ENCODE data around the gene WDR46. TPM values are rescaled to one million over a fixed set of nuclear protein-coding genes. Genes with fewer than 3 reads are reported as not detected.

WDR46 gene
- polyA plus RNA-seq, 1 donor from 2014 or later: 62.5 TPM

GRCh38 chr6:33250731-33251130, 38.3 kb downstream of the WDR46 start:
- no peak overlapping the region for H3K4me2 ChIP-seq (ENCODE audit: low read length)
- no peaks in the 10 kb centered on the region for H3K79me2 ChIP-seq (replicated peaks; ENCODE audit: insufficient read depth, low read length)
- H4K20me1 ChIP-seq (ENCODE audit: insufficient read depth): no peaks in the 10 kb centered on the region
- H3K27ac ChIP-seq (ENCODE audit: low read length): no peak overlapping the region
- no peaks in the 10 kb centered on the region for H3K27me3 ChIP-seq (ENCODE audit: insufficient read depth, low read depth, low read length)
- H3F3A ChIP-seq (ENCODE audit: insufficient read depth, low read length, poor library complexity, severe bottlenecking): peaks cover 5% of the 10 kb centered on the region
- H3K9me3 ChIP-seq (ENCODE audit: low read length): no peaks in the 10 kb centered on the region
- no peak overlapping the region for H3K4me3 ChIP-seq (ENCODE audit: low read length)
- H3K9ac ChIP-seq (ENCODE audit: low read length): no peak overlapping the region
- no peaks in the 10 kb centered on the region for H3K9me2 ChIP-seq (ENCODE audit: insufficient read depth, low read length)
- no peak overlapping the region for H2AFZ ChIP-seq (ENCODE audit: low read depth, low read length)
- H3K36me3 ChIP-seq (ENCODE audit: insufficient read depth, low read length): no peaks in the 10 kb centered on the region
- TF ChIP-seq RAD21 (conservative IDR thresholded peaks at IDR 0.05): no peak
- TF ChIP-seq POLR2AphosphoS5 (IDR thresholded peaks at IDR 0.05): no peak
- no peak for TF ChIP-seq SMC3 (conservative IDR thresholded peaks at IDR 0.05; ENCODE audit: poor library complexity)
- no peak for TF ChIP-seq EP300 (conservative IDR thresholded peaks at IDR 0.05; ENCODE audit: poor library complexity, severe bottlenecking)
- no peak for TF ChIP-seq EZH2 (IDR thresholded peaks at IDR 0.05; ENCODE audit: borderline replicate concordance, insufficient read depth, low read length, poor library complexity, severe bottlenecking)
- no peak for TF ChIP-seq CTCF (IDR thresholded peaks at IDR 0.05; ENCODE audit: poor library complexity, severe bottlenecking)

- Histone ChIP-seq H3K9me2 (ENCODE audit: insufficient read depth, low read length) (no peaks in the 10 kb centered on the region), H4K20me1 (ENCODE audit: insufficient read depth) (no peaks in the 10 kb centered on the region), H3K4me3 (ENCODE audit: low read length) (peak overlapping the region; percentile 72), H3K79me2 (replicated peaks; ENCODE audit: insufficient read depth, low read length) (no peaks in the 10 kb centered on the region), H3K9me3 (ENCODE audit: low read length) (no peaks in the 10 kb centered on the region), H3K27me3 (ENCODE audit: insufficient read depth, low read depth, low read length) (no peaks in the 10 kb centered on the region), H3K36me3 (ENCODE audit: insufficient read depth, low read length) (no peaks in the 10 kb centered on the region), H3K4me2 (ENCODE audit: low read length) (peak overlapping the region; percentile 49), H3K9ac (ENCODE audit: low read length) (peak overlapping the region; percentile 73), H3K27ac (ENCODE audit: low read length) (peak overlapping the region; percentile 76), H3F3A (ENCODE audit: insufficient read depth, low read length, poor library complexity, severe bottlenecking) (peaks cover 5% of the 10 kb centered on the region), H2AFZ (ENCODE audit: low read depth, low read length) (peak overlapping the region; percentile 76)
- TF ChIP-seq TAF1 (IDR thresholded peaks at IDR 0.05; ENCODE audit: low read depth): peak; percentile 10
- no peak for TF ChIP-seq EP300 (conservative IDR thresholded peaks at IDR 0.05; ENCODE audit: poor library complexity, severe bottlenecking)
These were observed 39.1 kb downstream of the WDR46 start for GRCh38 chr6:33249732-33250630.

GRCh38 chr6:33248932-33249731, 39.9 kb downstream of the WDR46 start:
- Histone ChIP-seq H3K27me3 (ENCODE audit: insufficient read depth, low read depth, low read length) (no peaks in the 10 kb centered on the region), H3K4me2 (ENCODE audit: low read length) (peak overlapping the region; percentile 98), H3K36me3 (ENCODE audit: insufficient read depth, low read length) (no peaks in the 10 kb centered on the region), H3F3A (ENCODE audit: insufficient read depth, low read length, poor library complexity, severe bottlenecking) (peaks cover 5% of the 10 kb centered on the region), H3K4me3 (ENCODE audit: low read length) (peak overlapping the region; percentile 72), H4K20me1 (ENCODE audit: insufficient read depth) (no peaks in the 10 kb centered on the region), H3K9ac (ENCODE audit: low read length) (peak overlapping the region; percentile 73), H3K9me2 (ENCODE audit: insufficient read depth, low read length) (no peaks in the 10 kb centered on the region), H3K79me2 (replicated peaks; ENCODE audit: insufficient read depth, low read length) (no peaks in the 10 kb centered on the region), H3K27ac (ENCODE audit: low read length) (peak overlapping the region; percentile 76), H3K9me3 (ENCODE audit: low read length) (no peaks in the 10 kb centered on the region), H2AFZ (ENCODE audit: low read depth, low read length) (peak overlapping the region; percentile 91)
- peak; percentile 44 for TF ChIP-seq SMC3 (conservative IDR thresholded peaks at IDR 0.05; ENCODE audit: poor library complexity)
- TF ChIP-seq TAF1 (IDR thresholded peaks at IDR 0.05; ENCODE audit: low read depth): no peak
- TF ChIP-seq MXI1 (conservative IDR thresholded peaks at IDR 0.05; ENCODE audit: poor library complexity, severe bottlenecking): peak; percentile 33
- TF ChIP-seq POLR2AphosphoS5 (IDR thresholded peaks at IDR 0.05): peak; percentile 60
- TF ChIP-seq EP300 (conservative IDR thresholded peaks at IDR 0.05; ENCODE audit: poor library complexity, severe bottlenecking): no peak
- peak; percentile 54 for TF ChIP-seq CTCF (IDR thresholded peaks at IDR 0.05; ENCODE audit: poor library complexity, severe bottlenecking)
- TF ChIP-seq EZH2 (IDR thresholded peaks at IDR 0.05; ENCODE audit: borderline replicate concordance, insufficient read depth, low read length, poor library complexity, severe bottlenecking): no peak
- TF ChIP-seq RAD21 (conservative IDR thresholded peaks at IDR 0.05): peak; percentile 45
- TF ChIP-seq, protein P1, sequence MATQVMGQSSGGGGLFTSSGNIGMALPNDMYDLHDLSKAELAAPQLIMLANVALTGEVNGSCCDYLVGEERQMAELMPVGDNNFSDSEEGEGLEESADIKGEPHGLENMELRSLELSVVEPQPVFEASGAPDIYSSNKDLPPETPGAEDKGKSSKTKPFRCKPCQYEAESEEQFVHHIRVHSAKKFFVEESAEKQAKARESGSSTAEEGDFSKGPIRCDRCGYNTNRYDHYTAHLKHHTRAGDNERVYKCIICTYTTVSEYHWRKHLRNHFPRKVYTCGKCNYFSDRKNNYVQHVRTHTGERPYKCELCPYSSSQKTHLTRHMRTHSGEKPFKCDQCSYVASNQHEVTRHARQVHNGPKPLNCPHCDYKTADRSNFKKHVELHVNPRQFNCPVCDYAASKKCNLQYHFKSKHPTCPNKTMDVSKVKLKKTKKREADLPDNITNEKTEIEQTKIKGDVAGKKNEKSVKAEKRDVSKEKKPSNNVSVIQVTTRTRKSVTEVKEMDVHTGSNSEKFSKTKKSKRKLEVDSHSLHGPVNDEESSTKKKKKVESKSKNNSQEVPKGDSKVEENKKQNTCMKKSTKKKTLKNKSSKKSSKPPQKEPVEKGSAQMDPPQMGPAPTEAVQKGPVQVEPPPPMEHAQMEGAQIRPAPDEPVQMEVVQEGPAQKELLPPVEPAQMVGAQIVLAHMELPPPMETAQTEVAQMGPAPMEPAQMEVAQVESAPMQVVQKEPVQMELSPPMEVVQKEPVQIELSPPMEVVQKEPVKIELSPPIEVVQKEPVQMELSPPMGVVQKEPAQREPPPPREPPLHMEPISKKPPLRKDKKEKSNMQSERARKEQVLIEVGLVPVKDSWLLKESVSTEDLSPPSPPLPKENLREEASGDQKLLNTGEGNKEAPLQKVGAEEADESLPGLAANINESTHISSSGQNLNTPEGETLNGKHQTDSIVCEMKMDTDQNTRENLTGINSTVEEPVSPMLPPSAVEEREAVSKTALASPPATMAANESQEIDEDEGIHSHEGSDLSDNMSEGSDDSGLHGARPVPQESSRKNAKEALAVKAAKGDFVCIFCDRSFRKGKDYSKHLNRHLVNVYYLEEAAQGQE (IDR thresholded peaks at IDR 0.05; ENCODE audit: borderline replicate concordance): peak; percentile 68
